Parathyroid adenoma (tissue), 2 donors: Measurements from ENCODE around the gene TPX2.

Experiments used
- H2AFZ ChIP-seq: fragments of 300-600 bp; sonication (generic); one replicate; pipeline ENCODE4 v1.7.0; 2017; ENCODE audit warnings: antibody characterized with exemption, mild to moderate bottlenecking
- H3K27ac ChIP-seq: fragments of 300-600 bp; sonication (generic); one replicate; pipeline ENCODE4 v1.7.0; 2017
- H3K27me3 ChIP-seq: fragments of 300-600 bp; sonication (generic); one replicate; pipeline ENCODE4 v1.7.0; 2017; ENCODE audit warnings: low read length; ENCODE audit not compliant: control insufficient read depth, insufficient read depth
- H3K36me3 ChIP-seq: fragments of 300-600 bp; sonication (generic); one replicate; pipeline ENCODE4 v1.7.0; 2017; ENCODE audit warnings: low read length; ENCODE audit not compliant: control insufficient read depth, insufficient read depth
- H3K4me1 ChIP-seq: fragments of 300-600 bp; sonication (generic); one replicate; pipeline ENCODE4 v1.7.0; 2017; ENCODE audit warnings: control low read depth
- H3K4me2 ChIP-seq: fragments of 300-600 bp; sonication (generic); one replicate; pipeline ENCODE4 v1.7.0; 2017; ENCODE audit warnings: low read length
- H3K4me3 ChIP-seq: fragments of 300-600 bp; sonication (generic); one replicate; pipeline ENCODE4 v1.7.0; 2017; ENCODE audit warnings: low read depth, low read length
- H3K79me2 ChIP-seq: fragments of 300-600 bp; sonication (generic); one replicate; pipeline ENCODE4 v1.7.0; 2017; ENCODE audit warnings: control low read depth
- H3K9ac ChIP-seq: fragments of 300-600 bp; sonication (generic); one replicate; pipeline ENCODE4 v1.7.0; 2017; ENCODE audit warnings: mild to moderate bottlenecking
- H3K9me3 ChIP-seq: fragments of 300-600 bp; sonication (generic); one replicate; pipeline ENCODE4 v1.7.0; 2017; ENCODE audit warnings: low read length; ENCODE audit not compliant: control insufficient read depth
- CTCF ChIP-seq: fragments of 300-600 bp; sonication (generic); IDR thresholded peaks from one replicate; pipeline ENCODE4 v1.7.0; 2017; ENCODE audit warnings: antibody characterized with exemption, mild to moderate bottlenecking
- donor health status: primary hyperparathyroidism.

TPX2 gene

GRCh38 chr20:31830406-31830981 is 91.4 kb downstream of the TPX2 start:
- H3K4me2 ChIP-seq = no peak overlapping the region
- no peaks in the 10 kb centered on the region for H3K4me1 ChIP-seq
- no peaks in the 10 kb centered on the region for H3K79me2 ChIP-seq
- H3K9ac ChIP-seq = no peak overlapping the region
- H3K36me3 ChIP-seq = no peaks in the 10 kb centered on the region
- H3K9me3 ChIP-seq = no peaks in the 10 kb centered on the region
- no peak overlapping the region for H2AFZ ChIP-seq
- no peak for TF ChIP-seq CTCF
- no peak overlapping the region for H3K4me3 ChIP-seq
- H3K27ac ChIP-seq = no peak overlapping the region
- H3K27me3 ChIP-seq = no peaks in the 10 kb centered on the region

- H3K4me2 ChIP-seq = no peak overlapping the region
- no peaks in the 10 kb centered on the region for H3K4me1 ChIP-seq
- no peaks in the 10 kb centered on the region for H3K27me3 ChIP-seq
- H3K9me3 ChIP-seq = no peaks in the 10 kb centered on the region
- H3K79me2 ChIP-seq = no peaks in the 10 kb centered on the region
- H3K4me3 ChIP-seq = no peak overlapping the region
- no peak overlapping the region for H3K9ac ChIP-seq
- H3K27ac ChIP-seq = no peak overlapping the region
- no peak overlapping the region for H2AFZ ChIP-seq
- no peak for TF ChIP-seq CTCF
- H3K36me3 ChIP-seq = no peaks in the 10 kb centered on the region
Measured at GRCh38 chr20:31831211-31831610, 92.1 kb downstream of the TPX2 start.

GRCh38 chr20:31831771-31832306 is 92.7 kb downstream of the TPX2 start:
- no peak overlapping the region for H2AFZ ChIP-seq
- no peak overlapping the region for H3K4me3 ChIP-seq
- H3K79me2 ChIP-seq = no peaks in the 10 kb centered on the region
- H3K9ac ChIP-seq = no peak overlapping the region
- no peak for TF ChIP-seq CTCF
- H3K4me1 ChIP-seq = peaks cover 3% of the 10 kb centered on the region
- H3K27ac ChIP-seq = no peak overlapping the region
- H3K27me3 ChIP-seq = no peaks in the 10 kb centered on the region
- H3K36me3 ChIP-seq = no peaks in the 10 kb centered on the region
- no peak overlapping the region for H3K4me2 ChIP-seq
- H3K9me3 ChIP-seq = no peaks in the 10 kb centered on the region

GRCh38 chr20:31833130-31833930 is 94.2 kb downstream of the TPX2 start:
- no peaks in the 10 kb centered on the region for H3K36me3 ChIP-seq
- no peaks in the 10 kb centered on the region for H3K27me3 ChIP-seq
- no peak overlapping the region for H3K27ac ChIP-seq
- peaks cover 7% of the 10 kb centered on the region for H3K4me1 ChIP-seq
- H3K4me2 ChIP-seq = no peak overlapping the region
- H3K79me2 ChIP-seq = no peaks in the 10 kb centered on the region
- H2AFZ ChIP-seq = no peak overlapping the region
- TF ChIP-seq CTCF = peak; percentile 84
- H3K9ac ChIP-seq = no peak overlapping the region
- no peaks in the 10 kb centered on the region for H3K9me3 ChIP-seq
- no peak overlapping the region for H3K4me3 ChIP-seq
